HCT116 (cell line): ENCODE measurements around the gene OR2V2. TPM values are rescaled to one million over a fixed set of nuclear protein-coding genes. Genes with fewer than 3 reads are reported as not detected.
A peak's percentile ranks its signal among the peaks of the same experiment; 100 is the strongest.
"Not testable (repeated sequence)": the region's sequence is repeated elsewhere in the genome, so short reads cannot be mapped to it uniquely, and the experiment has no call there.

Experiments used
- ATAC-seq: fragments of 200-7000 bp; cut with Tn5 transposase; 2 replicates; pipeline ENCODE4 v1.9.1; 2020; ENCODE audit warnings: mild to moderate bottlenecking, moderate library complexity
- Bru-seq: library from RNA; stranded (reverse); fragments of 400-500 nt; gene quantifications from one replicate; lab custom pipeline; 2021; lab: Mats Ljungman, UMichigan
- BruChase-seq, 2 experiments: library from RNA; stranded (reverse); fragments of 400-500 nt; gene quantifications; one replicate each; lab custom pipeline; 2021; lab: Mats Ljungman, UMichigan
- BruUV-seq: library from RNA; stranded (reverse); fragments of 400-500 nt; replicated peaks from 2 replicates; lab custom pipeline; 2021; lab: Mats Ljungman, UMichigan
- CTCF ChIA-PET: fragments of 300-600 bp; sonication (Branson Sonifier 250); formaldehyde crosslinking; loops from one replicate; lab custom pipeline; 2021; ENCODE audit warnings: antibody characterized with exemption; lab: Charles Lee
- POLR2A ChIA-PET: fragments of 300-600, 350-600 bp; sonication (Branson Sonifier 250); formaldehyde crosslinking; loops from one replicate; lab custom pipeline; 2021; ENCODE audit warnings: antibody characterized with exemption; lab: Charles Lee
- RAD21 ChIA-PET, 2 experiments: fragments of 300-600 bp; sonication (Branson Sonifier 250); formaldehyde crosslinking; loops; one replicate each; lab custom pipeline; 2023; ENCODE audit warnings: low total read pairs in 2 of 2; ENCODE audit not compliant: uncharacterized antibody in 2 of 2, unreplicated experiment in 2 of 2, low non-redundant PET in 1 of 2; lab: Charles Lee
- DNase-seq: peaks from one replicate; pipeline ENCODE4 v3.0.0-alpha.2; 2010; ENCODE audit warnings: low read depth, low spot score
- H2AFZ ChIP-seq: fragments of 200-600 bp; shearing (Covaris generic), sonication (generic); 2 replicates; pipeline ENCODE4 v1.6.1; 2017; ENCODE audit warnings: low read depth, mixed run types, mixed read lengths, antibody characterized with exemption, low read length; ENCODE audit not compliant: poor library complexity, severe bottlenecking
- H3K27ac ChIP-seq: 2 replicates; pipeline ENCODE4 v1.5.1; 2012; ENCODE audit warnings: low read depth, low read length
- H3K27me3 ChIP-seq: fragments of 200-600 bp; sonication (generic); 2 replicates; pipeline ENCODE4 v1.6.1; 2016; ENCODE audit warnings: mixed run types, low read length, mixed read lengths; ENCODE audit not compliant: insufficient read depth
- H3K36me3 ChIP-seq, 2 experiments: fragments of 200-500 bp in 1 of 2; fragments of 200-600 bp in 1 of 2; sonication (Bioruptor generic) in 1 of 2; sonication (generic) in 1 of 2; 2 replicates each; pipeline versions ENCODE4 v1.5.1 to v1.6.1; 2014 to 2016; ENCODE audit warnings: low read length in 2 of 2, inconsistent platforms in 1 of 2, mixed read lengths in 1 of 2, mixed run types in 1 of 2; ENCODE audit not compliant: insufficient read depth in 2 of 2, control insufficient read depth in 1 of 2
- H3K4me1 ChIP-seq, 2 experiments: fragments of 200-600 bp in 1 of 2; sonication (generic) in 1 of 2; 2 replicates each; pipeline versions ENCODE4 v1.5.1 to v1.6.1; 2012 to 2017; ENCODE audit warnings: low read length in 2 of 2, inconsistent platforms in 1 of 2, mild to moderate bottlenecking in 1 of 2, mixed read lengths in 1 of 2, mixed run types in 1 of 2, moderate library complexity in 1 of 2; ENCODE audit not compliant: insufficient read depth in 2 of 2, control insufficient read depth in 1 of 2
- H3K4me2 ChIP-seq: fragments of 200-600 bp; sonication (generic); 2 replicates; pipeline ENCODE4 v1.6.1; 2017; ENCODE audit warnings: mixed run types, low read length, mixed read lengths
- H3K4me3 ChIP-seq, 2 experiments: fragments of 200-600 bp in 1 of 2; sonication (generic) in 1 of 2; replicated peaks in 1 of 2; 2 replicates each; pipeline ENCODE4 v1.5.1; 2011 to 2016; ENCODE audit warnings: low read length in 2 of 2, control low read depth in 1 of 2, low read depth in 1 of 2, mild to moderate bottlenecking in 1 of 2, mixed read lengths in 1 of 2, mixed run types in 1 of 2
- H3K79me2 ChIP-seq: fragments of 200-600 bp; sonication (generic); 2 replicates; pipeline ENCODE4 v1.6.1; 2017; ENCODE audit warnings: mild to moderate bottlenecking, mixed run types, low read length, moderate library complexity, mixed read lengths; ENCODE audit not compliant: insufficient read depth
- H3K9ac ChIP-seq: fragments of 200-600 bp; sonication (generic); 2 replicates; pipeline ENCODE4 v1.6.1; 2016; ENCODE audit warnings: low read length, mixed read lengths
- H3K9me2 ChIP-seq: fragments of 200-600 bp; sonication (generic), shearing (Covaris generic); 2 replicates; pipeline ENCODE4 v1.6.1; 2017; ENCODE audit warnings: mixed run types, mild to moderate bottlenecking, moderate library complexity; ENCODE audit not compliant: insufficient read depth
- H3K9me3 ChIP-seq, 2 experiments: fragments of 200-500 bp in 1 of 2; fragments of 200-600 bp in 1 of 2; sonication (Bioruptor generic) in 1 of 2; sonication (generic) in 1 of 2; 2 replicates each; pipeline ENCODE4 v1.6.1; 2014 to 2017; ENCODE audit warnings: low read length in 2 of 2, mixed read lengths in 2 of 2, inconsistent platforms in 1 of 2, low read depth in 1 of 2, mild to moderate bottlenecking in 1 of 2, mixed run types in 1 of 2, moderate library complexity in 1 of 2; ENCODE audit not compliant: control insufficient read depth in 1 of 2, insufficient read depth in 1 of 2
- H4K20me1 ChIP-seq: fragments of 200-600 bp; sonication (generic), shearing (Covaris generic); 2 replicates; pipeline ENCODE4 v1.6.1; 2017; ENCODE audit warnings: mixed run types, mild to moderate bottlenecking, moderate library complexity; ENCODE audit not compliant: insufficient read depth
- intact Hi-C: fragments of 100-400 bp; cut with micrococcal nuclease; formaldehyde crosslinking; loops from 2 replicates; pipeline ENCODE4 v1.10.0; 2022
- long read RNA-seq: library from polyadenylated mRNA; unstranded; transcript quantifications from one replicate; pipeline ENCODE4 v2.0.0, GENCODE V29; 2021; ENCODE audit not compliant: unreplicated experiment
- polyA plus RNA-seq: library from polyadenylated mRNA; unstranded; fragments of >200 nt; gene quantifications from 2 replicates; pipeline ENCODE4 v1.2.1, GENCODE V29; 2012; ENCODE audit warnings: missing spikeins
- total RNA-seq: library from RNA; stranded (reverse); gene quantifications from one replicate; pipeline ENCODE4 v1.2.1, GENCODE V29; 2021; ENCODE audit not compliant: unreplicated experiment

OR2V2 gene, protein sequence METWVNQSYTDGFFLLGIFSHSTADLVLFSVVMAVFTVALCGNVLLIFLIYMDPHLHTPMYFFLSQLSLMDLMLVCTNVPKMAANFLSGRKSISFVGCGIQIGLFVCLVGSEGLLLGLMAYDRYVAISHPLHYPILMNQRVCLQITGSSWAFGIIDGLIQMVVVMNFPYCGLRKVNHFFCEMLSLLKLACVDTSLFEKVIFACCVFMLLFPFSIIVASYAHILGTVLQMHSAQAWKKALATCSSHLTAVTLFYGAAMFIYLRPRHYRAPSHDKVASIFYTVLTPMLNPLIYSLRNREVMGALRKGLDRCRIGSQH
- total RNA-seq (not detected), Bru-seq, nascent RNA (not detected), BruChase-seq, experiment 1, labeled RNA remaining after a 6-hour chase (percentile 7 among the genes with signal in this experiment), BruChase-seq, experiment 2, labeled RNA remaining after a 2-hour chase (not detected)
- polyA plus RNA-seq = 0.02 TPM in 1 of 2 replicates, not detected in the other
- long read RNA-seq = 0 reads

DNA sequence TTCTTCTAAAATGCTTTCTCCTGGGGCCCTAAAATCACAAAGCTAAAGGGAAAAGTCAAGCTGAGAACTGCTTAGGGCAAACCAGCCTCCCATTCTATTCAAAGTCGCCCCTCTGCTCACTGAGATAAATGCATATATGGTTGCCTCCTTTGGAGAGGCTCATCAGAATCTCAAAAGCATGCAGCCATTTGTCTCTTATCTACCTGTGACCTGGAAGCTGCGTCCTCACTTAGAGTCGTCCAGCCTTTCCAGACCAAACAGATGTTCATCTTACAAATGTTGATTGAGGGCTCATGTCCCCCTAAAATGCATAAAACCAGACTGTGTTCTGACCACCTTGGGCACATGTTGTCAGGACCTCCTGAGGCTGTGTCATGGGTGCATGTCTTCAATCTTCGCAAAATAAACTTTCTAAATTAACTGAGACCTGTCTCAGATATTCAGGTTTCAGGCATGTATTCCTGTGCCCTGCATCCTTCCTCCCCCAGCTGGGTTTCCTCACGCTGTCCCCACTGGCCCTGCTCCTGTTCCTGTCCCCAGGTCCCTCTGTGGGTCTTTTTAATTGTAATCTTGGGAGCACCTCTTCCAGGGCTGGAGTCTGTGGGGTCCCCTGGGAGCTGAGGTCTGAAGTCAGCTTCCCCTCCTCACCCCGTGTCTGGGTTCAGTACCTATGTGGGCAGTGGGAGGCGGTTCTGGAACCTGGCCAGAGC lies at the start of gene OR2V2:
OR2V2 (plus strand) TSS at position 660 of the 710 bp plus-strand sequence. CDS start 7,357 bp downstream, outside the sequence.
- H3K79me2 ChIP-seq, POLR2A ChIA-PET, CTCF ChIA-PET, ATAC-seq, BruUV-seq, H2AFZ ChIP-seq, H3K36me3 ChIP-seq, RAD21 ChIA-PET, intact Hi-C loops, H3K4me3 ChIP-seq, DNase-seq, H3K27me3 ChIP-seq, H3K27ac ChIP-seq, H3K4me2 ChIP-seq, H3K4me1 ChIP-seq, H4K20me1 ChIP-seq, H3K9me2 ChIP-seq, H3K9me3 ChIP-seq, H3K9ac ChIP-seq: not testable (repeated sequence)

DNA sequence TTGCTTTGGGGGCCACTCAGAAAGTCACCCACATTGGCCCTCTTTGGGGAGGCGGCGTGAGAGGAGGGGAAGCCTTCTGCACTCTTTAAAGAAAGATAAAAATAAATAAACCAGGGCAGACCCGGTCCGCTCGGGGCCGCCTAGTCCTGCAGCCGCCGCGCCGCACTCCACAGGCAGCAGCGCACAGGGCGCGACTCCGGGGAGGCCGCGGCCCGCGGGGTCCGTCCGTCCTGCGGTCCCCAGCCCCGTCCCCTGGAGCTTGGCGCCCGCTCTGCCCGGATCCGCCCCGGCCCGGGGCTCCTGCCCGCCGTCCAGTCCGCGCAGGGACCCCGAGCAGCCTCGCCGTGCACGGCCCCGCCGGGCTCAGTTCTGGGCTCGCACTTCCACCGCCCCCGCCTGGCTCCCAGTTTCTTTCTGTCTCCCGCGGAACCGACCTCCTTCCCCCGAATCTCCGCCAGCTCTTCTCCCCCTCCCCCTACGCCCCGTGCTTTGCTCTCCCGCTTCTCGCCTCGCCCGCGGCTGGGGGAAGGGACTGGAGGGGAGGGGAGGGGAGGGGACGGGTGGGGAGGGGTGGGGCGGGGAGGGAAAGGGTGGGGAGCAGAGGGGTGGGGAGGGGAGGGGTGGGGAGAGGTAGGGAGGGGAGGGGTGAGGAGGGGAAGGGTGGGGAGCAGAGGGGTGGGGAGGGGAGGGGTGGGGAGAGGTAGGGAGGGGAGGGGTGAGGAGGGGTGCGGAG lies 49.5 kb upstream of the OR2V2 start:
- DNase-seq, intact Hi-C loops, H3K9me3 ChIP-seq, POLR2A ChIA-PET, H3K27me3 ChIP-seq, BruUV-seq, H3K4me3 ChIP-seq, H3K4me2 ChIP-seq, H3K79me2 ChIP-seq, H3K36me3 ChIP-seq, H3K9ac ChIP-seq, ATAC-seq, RAD21 ChIA-PET, CTCF ChIA-PET, H4K20me1 ChIP-seq, H3K4me1 ChIP-seq, H3K9me2 ChIP-seq, H2AFZ ChIP-seq, H3K27ac ChIP-seq: not testable (repeated sequence)
